H1 (cell line): ENCODE measurements around the gene RAD23B. TPM values are rescaled to one million over a fixed set of nuclear protein-coding genes. Genes with fewer than 3 reads are reported as not detected.

Experiments
- ATF2 ChIP-seq: IDR thresholded peaks from 2 replicates; pipeline ENCODE4 v1.6.1; 2012; ENCODE audit warnings: low read length, inconsistent platforms
- BCL11A ChIP-seq, 2 experiments: IDR thresholded peaks; one replicate each; pipeline ENCODE4 v1.6.1; 2011; ENCODE audit warnings: low read depth in 2 of 2, low read length in 2 of 2, mild to moderate bottlenecking in 2 of 2
- CHD2 ChIP-seq: IDR thresholded peaks from 2 replicates; pipeline ENCODE4 v1.6.1; 2012; ENCODE audit warnings: low read length, improper control_type of control experiment
- MAX ChIP-seq: IDR thresholded peaks from 2 replicates; pipeline ENCODE4 v1.6.1; 2012; ENCODE audit warnings: inconsistent platforms
- RXRA ChIP-seq: IDR thresholded peaks from 2 replicates; pipeline ENCODE4 v1.6.1; 2011; ENCODE audit warnings: low read depth, mild to moderate bottlenecking, low read length, moderate library complexity; ENCODE audit not compliant: insufficient read depth
- SP1 ChIP-seq: IDR thresholded peaks from 2 replicates; pipeline ENCODE4 v1.6.1; 2011; ENCODE audit warnings: low read depth, low read length
- polyA plus RNA-seq, 7 experiments: library from polyadenylated mRNA; depleted of rRNA in 3 of 7; stranded (reverse) in 5 of 7; unstranded in 2 of 7; fragments of >200 nt in 5 of 7; fragments of 200-250 nt in 2 of 7; gene quantifications; 1 replicate in 5 of 7; 2 replicates in 1 of 7; 4 replicates in 1 of 7; pipeline versions ENCODE4 v1.2.1 to v1.2.3, GENCODE V29; 2011 to 2013; ENCODE audit warnings: missing spikeins in 2 of 7, mixed read lengths in 2 of 7
- total RNA-seq: library from RNA; stranded (reverse); fragmentation: NEBNext Ultra II Directional; extraction: Animal tissue kit (Norgen Biotek cat#: 25700); gene quantifications from 2 replicates; pipeline ENCODE4 v1.2.1, GENCODE V29; 2021

Gene RAD23B
- total and polyA plus RNA-seq, 2 of the 8 experiments (the other 6 are each of a cell fraction or from before 2014, with no cell fraction given): 97.1 to 165 TPM

GRCh38 chr9:107237873-107238272 is 45.2 kb upstream of the RAD23B start (continued):
- TF ChIP-seq ATF2 (no peak), SP1 (no peak), BCL11A (IDR thresholded peaks at IDR 0.05; ENCODE audit: low read depth in 2 of 2, low read length in 2 of 2) (no peak), CHD2 (no peak), RXRA (no peak), MAX (no peak)
